NCI-H2196 (cell line): ENCODE measurements around the gene GPC3.
"Not testable (repeated sequence)": the region's sequence is repeated elsewhere in the genome, so short reads cannot be mapped to it uniquely, and the experiment has no call there.

Experiments used
- DNase-seq: peaks from one replicate; lab custom pipeline; 2025; ENCODE audit not compliant: unreplicated experiment; lab: John Stamatoyannopoulos, UW

The GPC3 gene

DNA sequence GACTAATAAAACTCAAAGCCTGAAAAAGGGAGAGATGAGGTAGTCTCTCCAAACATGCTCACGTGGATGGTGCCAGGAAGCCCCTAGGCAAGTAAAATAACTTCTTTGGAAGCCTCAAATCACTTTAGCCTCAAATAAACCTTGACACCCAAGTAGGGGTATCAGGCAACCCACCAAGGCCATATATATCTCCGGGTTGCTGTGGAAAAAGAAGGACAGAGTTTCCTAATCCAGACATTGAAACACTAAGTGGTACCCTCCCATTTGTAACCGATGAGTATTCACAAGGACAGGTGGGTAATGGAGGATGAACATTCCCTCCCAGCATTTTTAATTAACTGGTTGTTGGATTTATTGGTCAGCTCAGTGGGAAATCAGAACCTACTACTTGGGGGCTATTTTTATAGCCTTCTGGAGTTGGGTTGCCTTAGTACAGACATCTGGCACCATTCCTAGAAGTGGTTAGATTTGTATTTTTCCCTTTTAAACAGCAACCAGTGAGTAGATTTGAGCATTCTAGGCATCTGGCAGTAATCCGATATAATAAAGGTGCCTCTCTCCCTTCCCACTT is 87.7 kb downstream of the GPC3 start:
- DNase-seq: peak; percentile 26

DNA sequence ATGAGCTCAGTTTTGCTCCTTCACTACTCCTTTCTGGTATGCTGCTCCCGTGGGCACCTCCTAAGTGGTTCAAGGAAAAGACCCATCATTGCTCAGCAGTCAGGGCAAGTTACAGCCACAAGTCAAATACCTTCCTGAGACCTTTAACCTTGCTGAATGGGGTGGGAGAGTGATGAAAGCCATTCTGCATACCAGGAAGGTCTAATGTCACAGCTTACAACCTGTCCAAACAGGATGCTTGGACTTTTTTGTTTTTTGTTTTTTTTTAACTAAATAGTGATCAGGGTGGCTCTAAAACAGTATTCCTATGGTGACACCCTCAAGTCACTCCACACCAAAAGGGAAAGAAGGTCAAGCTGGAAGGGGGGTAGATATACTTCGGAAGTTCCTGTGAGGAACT is 93.1 kb downstream of the GPC3 start:
- no peak for DNase-seq

DNA sequence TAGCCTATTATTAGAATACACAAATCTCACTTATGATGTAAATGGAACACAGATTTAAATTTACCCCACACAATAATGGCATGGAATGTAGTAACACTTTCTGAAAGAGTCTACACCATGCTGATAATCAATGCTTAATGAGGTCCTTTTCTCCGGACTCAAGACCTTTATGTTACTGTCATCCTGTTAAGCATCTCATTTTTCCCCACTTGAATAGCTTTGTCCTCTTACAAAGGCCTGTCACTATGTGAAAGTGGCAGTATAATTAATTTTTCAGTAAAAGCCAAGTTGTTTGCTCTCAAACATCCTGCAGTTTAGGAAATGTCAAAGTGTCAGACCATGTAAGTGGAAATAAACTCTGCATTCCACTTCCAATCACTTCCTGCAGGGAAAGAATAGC is 96.4 kb downstream of the GPC3 start:
- no peak for DNase-seq

DNA sequence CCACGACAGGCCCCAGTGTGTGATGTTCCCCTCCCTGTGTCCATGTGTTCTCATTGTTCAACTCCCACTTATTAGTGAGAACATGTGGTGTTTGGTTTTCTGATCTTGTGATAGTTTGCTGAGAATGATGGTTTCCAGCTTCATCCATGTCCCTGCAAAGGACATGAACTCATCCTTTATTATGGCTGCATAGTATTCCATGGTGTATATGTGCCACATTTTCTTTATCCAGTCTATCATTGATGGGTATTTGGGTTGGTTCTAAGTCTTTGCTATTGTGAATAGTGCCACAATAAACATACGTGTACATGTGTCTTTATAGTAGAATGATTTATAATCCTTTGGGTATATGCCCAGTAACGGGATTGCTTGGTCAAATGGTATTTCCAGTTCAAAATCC is 97.3 kb downstream of the GPC3 start:
- DNase-seq: not testable (repeated sequence)

DNA sequence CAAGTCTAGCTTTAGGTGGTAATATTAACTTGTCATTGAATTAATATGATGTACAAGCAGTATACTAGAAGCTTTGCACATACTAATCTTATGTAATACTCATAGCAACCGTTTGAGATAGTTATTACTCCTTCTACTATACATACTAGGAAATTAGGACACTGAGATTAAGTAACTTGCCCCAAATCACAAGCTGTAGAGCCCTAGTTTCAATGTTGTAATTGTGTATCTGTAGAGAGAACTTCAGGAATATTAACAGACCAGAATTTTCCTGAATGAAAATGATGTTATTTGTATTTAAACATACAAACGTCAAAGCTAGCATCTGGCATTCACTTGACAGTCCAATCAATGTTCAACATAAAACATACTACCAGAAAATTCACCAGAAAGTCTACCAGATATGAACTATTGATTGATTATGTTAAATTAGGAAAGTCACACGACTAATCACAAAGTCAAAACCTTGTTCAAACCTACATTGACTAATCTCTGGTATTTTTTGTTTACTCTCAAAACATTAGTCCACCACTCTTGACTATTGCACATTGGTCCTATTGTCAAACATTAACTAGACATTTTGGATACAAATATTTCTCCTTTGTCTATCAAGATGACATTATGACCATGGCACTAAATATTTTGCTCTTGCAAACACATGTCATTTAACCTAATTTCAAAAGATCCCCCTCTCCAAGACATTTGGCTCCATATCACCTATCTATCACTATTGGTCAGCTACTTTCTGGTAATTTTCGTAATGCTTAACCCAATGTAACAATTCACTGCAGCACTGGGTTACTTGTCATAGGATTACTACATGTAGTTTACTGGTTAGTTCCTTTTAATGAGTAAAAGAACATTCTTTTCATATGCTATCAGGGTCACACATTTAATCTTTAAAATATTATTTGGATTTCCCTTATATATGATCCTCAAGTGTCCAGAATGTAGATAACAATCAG is 100.7 kb downstream of the GPC3 start:
- DNase-seq: no peak

DNA sequence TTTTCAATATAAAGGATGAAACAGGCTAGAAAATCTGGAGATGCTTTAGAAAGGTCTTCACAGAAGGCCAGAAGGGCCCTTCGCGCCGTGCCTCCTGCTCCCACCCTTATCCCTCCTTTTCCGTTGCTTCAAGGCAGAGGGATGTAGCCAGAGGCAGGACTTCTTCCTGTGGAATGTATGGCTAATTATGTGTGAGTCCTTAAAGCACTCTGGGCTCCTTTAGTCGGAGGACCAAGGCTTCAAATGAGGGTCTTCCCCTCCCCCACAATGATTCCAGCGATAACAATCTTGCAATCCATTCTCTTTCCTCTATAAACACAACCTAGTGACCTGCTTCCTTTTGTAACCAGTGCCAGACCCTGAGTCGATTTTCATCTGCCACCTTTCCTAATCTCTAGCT is 103.5 kb downstream of the GPC3 start:
- DNase-seq: no peak

DNA sequence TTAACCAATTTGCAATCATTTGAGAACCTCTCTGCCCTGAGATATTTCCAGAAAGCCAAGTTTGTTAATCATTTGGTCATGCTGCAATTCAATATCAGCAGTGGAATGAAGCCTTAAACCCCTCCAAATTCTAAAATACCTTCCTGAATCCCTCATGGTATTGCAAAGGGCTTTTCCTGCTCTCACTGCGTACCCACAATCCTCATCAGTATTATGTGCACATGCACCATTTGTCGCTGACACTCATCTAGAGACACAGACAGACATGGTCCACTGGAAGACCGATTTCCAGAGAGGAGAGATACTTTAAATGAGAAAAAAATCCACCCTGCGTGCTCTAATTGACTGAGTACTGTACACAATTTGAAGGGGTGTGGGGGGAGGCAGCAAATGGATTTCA is 104.4 kb downstream of the GPC3 start:
- no peak for DNase-seq

DNA sequence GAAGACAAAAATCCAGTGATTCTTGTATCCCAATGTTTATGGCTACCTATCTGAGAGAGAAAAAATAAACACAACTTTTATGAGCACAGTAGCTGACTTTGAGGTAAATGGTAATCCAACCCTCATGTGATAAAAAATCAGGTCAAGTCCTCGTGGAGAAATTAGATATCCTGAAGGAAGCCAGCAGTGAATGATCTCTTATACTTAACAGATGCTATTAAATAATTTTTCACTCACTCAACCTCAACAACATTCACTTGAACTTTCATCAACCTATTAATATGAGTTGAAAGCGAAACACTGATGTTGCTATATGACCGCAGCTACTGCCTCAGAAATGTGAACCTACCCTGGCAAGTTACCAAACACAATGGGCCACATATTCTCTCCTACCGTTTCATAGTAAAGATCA is 105.4 kb downstream of the GPC3 start:
- DNase-seq: peak; percentile 27

DNA sequence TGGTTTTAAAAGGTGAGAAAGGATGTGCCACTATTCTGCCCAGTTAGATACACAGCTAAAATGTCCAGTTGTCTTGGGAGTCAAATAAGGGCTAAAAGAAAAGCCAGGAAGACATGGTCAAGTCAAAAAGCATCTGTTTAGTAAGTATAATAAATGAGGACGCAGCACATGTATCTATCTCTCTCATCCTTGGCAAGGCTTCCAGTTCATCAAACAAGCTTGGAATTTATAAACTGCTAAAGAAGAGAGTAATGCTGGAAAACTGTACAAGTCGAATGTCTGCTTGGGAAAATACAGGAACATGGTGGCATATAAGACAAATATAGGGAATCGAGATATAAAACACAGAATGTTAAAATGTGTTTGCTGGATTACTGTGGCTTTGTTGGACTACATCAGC is 106.7 kb downstream of the GPC3 start:
- no peak for DNase-seq

DNA sequence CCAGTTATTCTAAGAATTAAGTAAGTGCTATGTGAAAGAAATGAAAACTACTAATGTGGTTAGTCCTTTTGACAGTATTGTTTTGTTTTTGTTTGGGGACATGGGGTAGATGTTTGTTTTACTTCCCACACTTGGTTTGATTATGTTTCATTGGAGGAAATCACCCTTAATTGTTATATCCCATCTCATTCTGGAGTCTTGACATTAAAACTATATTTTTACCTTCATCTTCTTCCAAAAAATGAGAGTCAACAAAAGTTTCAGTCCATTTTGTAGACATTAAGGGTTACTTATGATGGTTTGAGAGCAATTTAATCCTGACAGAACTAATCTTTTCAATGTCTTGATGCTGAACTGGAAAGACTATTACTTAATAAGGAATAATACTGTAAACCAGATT is 108.7 kb downstream of the GPC3 start:
- DNase-seq: no peak

DNA sequence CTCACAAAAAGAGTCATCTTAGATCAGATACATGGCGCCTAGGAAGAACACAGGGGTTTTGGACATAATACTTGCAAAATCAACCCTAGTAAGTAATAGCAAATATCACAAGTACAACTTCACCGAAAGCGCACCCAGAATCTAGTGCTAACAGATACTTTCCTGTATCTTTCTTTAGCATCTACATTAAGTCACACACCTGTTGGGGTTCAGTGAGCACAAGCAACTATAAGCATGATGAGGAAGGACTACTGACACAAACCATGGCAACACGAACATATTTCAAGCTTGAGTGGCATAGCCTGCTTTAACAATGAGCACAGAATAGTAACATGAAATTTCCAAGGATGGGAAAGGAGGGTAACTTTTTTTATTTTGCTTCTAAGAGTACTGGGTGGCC is 116.1 kb downstream of the GPC3 start:
- DNase-seq: no peak

DNA sequence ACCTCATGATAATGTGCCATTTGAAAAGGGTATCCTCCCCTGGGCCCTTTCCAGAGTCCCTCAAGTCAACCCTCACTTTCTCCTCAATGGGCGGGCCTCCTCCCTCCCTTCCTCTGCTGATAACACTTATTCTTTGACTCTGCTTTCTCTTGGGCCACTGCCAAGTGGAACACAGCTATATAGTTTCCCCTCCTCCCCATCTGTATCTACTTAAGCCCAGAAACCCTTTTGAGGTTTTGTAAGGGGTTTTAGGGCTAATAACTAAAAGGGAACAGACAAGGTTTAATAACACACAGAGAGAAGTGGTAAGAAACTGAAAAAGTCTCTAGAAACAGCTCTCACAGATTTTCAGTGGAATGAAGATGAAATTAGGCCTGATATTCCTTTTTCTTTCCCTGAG is 116.7 kb downstream of the GPC3 start:
- DNase-seq: no peak

DNA sequence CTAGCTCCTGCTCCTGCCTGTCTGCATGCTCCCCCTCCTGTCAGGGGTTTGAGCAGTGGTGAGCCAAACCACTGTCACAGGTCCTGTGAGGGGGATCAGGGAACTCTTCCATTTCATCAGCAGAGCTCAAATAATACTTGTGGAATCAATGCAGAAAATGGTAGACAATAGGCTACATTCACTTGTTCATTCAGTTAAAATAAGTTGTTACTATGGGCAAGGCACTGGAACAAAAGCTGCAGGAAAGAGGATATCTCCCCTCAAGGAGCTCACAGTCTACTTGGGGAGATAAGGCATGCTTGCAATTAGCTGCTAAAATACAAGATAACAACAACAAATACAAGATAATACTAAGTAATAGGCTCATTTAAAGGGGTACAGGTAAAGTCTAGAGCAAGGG is 117.1 kb downstream of the GPC3 start:
- no peak for DNase-seq

DNA sequence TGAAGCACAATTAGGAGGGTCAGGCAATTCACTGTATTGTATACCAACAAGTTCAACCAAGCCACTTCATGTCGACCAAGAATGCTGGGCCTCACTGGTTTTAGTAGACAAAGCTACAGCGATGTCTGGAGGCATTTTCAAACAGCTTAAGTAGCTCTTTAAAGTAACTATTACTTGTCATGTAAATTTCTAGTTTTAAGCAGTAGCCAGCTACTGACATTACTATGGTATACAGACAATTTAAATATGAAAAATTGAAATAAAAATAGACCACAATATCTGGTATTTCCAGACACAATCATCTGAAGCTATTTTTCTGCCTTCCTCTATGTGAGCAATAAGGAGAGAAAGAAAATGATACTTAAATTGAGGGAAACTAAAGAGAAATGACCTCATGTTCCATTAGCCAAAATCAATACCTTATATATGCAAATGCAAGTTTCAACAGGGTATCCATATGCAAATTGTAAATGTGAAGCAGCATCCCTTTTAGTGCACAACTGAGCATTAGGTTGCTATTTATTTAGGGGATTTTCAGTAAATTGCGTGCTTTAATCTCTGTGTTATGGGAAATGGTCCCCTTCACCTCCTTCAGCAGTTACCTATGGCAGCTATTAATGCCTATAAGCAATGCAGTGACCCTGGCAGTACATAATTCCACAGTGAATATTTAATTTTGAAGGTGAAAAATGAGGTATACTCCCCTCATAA is 119.5 kb downstream of the GPC3 start:
- DNase-seq: no peak

DNA sequence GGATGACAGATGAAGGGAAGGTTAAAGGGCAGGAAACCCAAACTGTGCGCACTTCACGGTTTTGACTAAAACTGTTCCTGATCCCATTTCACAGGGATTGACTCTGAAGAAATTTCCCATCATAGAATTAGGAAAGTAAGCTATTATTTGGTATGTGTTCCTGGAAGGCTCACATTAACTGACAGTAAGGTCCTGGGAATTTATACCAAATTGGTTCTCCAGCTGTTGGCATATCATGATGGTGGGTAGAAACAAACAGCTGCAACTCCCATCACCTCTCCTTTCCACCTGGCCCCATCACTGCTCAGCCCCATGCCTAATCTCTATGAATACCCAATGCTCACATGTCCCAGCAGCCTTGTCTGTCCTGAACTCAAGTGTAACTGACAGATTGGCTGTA is 121.2 kb downstream of the GPC3 start:
- DNase-seq: no peak

DNA sequence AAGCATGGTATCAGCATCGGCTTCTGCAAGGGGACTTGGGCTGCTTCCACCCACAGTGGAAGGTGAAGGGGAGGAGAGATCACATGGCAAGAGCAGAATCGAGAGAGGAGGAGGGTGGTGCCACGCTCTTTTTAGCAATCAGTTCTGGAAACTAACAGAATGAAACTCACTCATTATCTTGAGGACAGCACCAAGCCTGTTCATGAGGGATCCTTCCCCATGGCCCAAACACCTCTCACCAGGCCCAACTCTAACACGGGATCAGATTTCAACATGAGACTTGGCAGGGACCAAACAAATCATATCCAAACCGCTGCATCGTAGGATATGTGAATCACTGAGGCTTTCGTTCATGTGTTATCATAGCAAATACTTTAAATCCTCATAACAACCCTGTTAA is 125.5 kb downstream of the GPC3 start:
- peak; percentile 9 for DNase-seq

DNA sequence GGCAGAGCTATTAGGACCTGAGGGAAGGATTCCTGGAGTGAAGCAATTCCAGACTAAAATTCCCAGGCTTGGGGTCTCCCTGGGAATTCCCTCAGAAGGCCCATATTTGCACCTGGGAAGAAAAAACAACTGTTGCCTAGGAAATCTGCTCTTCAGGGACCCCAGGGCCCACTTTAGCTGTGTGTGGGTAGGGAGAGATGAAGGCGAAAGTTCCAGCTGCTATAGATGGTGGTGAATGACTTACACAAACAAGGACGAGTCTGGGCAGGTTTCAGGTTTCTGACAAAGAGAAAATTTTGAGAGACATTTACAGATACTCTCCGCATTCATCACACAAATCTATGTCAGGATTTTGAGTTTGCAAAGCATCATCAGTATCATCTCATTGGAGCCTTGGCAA is 126.1 kb downstream of the GPC3 start:
- no peak for DNase-seq

DNA sequence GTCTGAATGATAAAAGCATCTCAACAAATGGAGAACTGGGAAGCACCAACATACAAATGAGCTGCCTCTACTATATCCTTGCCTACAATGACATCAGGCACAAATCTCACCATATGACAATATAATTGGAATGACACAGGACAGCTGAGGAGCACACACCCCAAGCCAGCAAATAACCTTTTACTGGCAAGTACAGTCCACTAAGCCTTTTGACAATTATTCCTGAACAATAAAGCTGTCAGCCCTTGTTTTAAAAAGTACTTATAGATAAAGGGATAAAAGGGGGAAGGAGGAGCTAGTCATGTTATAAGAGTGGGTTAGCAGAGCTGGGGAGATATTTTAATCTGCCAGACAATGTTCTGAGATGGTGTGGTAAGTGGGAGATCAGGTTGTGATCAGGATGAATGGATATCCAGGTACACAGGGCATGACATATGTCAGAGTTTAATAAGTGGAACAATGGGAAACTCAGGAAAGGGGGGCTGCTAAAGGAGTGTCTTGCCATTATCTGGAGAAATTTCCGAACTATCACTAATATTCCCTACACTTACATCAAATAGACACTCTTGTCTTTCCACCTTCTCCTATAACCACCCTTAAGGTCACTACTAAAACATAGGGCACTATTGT is 127.6 kb downstream of the GPC3 start:
- no peak for DNase-seq

DNA sequence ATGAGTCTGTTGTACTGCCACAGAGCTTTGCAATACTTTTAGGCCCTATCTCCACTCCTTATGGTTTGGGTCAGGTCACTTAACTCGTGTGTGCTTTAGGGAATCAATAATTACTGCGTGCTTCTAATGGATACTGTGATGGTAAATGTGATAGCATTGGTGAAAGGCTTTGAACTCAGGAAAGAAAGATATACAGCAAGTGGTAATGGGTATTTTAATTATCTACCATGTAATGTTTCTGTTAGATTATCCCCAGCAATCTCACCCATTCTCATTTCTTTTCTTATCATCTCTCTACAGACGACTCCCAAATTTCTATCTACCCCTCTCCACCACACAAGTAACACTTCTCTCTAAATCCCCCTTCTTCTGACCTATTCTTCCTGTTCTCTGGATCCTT is 128.6 kb downstream of the GPC3 start:
- no peak for DNase-seq

DNA sequence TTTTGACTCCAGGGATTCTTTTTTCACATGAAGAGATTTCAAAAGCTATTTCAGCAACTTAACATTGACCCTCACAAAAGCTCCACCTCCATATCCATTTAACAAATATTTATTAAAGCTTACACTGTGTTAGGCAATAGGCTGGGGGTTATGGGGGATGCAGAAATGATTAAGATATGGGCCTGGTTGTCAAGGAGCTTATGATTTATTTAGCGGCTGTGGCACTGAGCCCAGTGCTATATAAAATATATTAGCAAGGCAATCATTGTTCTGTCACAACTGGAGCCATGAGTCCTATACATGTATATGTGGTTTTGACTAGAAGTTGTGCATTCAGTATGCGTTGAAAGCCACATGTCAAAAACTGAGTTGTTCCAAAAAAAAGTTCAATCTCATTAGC is 131.1 kb downstream of the GPC3 start:
- no peak for DNase-seq

DNA sequence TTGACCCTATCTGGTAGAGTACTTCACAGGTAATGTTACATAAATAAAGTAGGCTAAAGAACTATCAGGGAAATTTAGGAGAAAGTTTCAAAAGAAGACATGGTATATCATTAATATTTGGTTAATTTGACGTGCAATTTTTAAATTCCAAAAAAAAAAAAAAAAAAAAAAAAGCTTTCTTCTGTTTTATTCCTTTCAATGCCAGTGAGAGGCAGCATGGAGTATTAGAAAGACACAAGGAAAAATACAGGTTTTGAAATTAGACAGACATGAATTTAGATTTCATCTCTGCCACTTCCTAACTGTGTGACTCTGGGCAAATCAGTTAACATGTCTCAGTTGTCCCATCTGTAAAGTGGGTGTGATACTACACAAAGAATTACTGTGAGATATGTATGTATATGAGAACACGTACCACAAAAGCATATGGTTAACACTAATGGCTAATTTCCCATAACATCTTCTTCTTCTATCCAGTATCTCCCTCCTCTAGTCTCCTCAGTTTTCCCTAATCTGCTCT is 132.5 kb downstream of the GPC3 start:
- DNase-seq: no peak
